Neural progenitor cell (in vitro differentiated cells): ENCODE data around the gene SAMD10. TPM values are rescaled to one million over a fixed set of nuclear protein-coding genes. Genes with fewer than 3 reads are reported as not detected.

Experiments used
- DNase-seq: peaks from one replicate; pipeline ENCODE4 v3.0.0-alpha.2; 2016; ENCODE audit warnings: low spot score
- H2AFZ ChIP-seq: fragments of 200-600 bp; sonication (generic); replicated peaks from 2 replicates; pipeline ENCODE4 v1.6.1; 2016; ENCODE audit warnings: antibody characterized with exemption
- H3F3A ChIP-seq: fragments of 200-600 bp; sonication (generic); 2 replicates; pipeline ENCODE4 v1.6.1; 2016; ENCODE audit warnings: antibody characterized with exemption, low read depth
- H3K27ac ChIP-seq: fragments of 200-600 bp; sonication (generic); 2 replicates; pipeline ENCODE4 v1.5.1; 2016; ENCODE audit warnings: mild to moderate bottlenecking
- H3K27me3 ChIP-seq: fragments of 200-600 bp; sonication (generic); 2 replicates; pipeline ENCODE4 v1.6.1; 2016; ENCODE audit warnings: mild to moderate bottlenecking, moderate library complexity
- H3K36me3 ChIP-seq: fragments of 200-600 bp; sonication (generic); 2 replicates; pipeline ENCODE4 v1.5.1; 2016
- H3K4me1 ChIP-seq: fragments of 200-600 bp; sonication (generic); 2 replicates; pipeline ENCODE4 v1.6.1; 2016; ENCODE audit warnings: mixed run types
- H3K4me2 ChIP-seq: fragments of 200-600 bp; sonication (generic); 2 replicates; pipeline ENCODE4 v1.6.1; 2016
- H3K4me3 ChIP-seq: fragments of 200-600 bp; sonication (generic); 2 replicates; pipeline ENCODE4 v1.5.1; 2016
- H3K79me2 ChIP-seq: fragments of 200-600 bp; sonication (generic); 2 replicates; pipeline ENCODE4 v1.6.1; 2016; ENCODE audit warnings: low read depth
- H3K9ac ChIP-seq: fragments of 200-600 bp; sonication (generic); 2 replicates; pipeline ENCODE4 v1.6.1; 2016
- H3K9me3 ChIP-seq: fragments of 200-600 bp; sonication (generic); 2 replicates; pipeline ENCODE4 v1.5.1; 2016; ENCODE audit warnings: low read depth
- H4K20me1 ChIP-seq: fragments of 200-600 bp; sonication (generic); 2 replicates; pipeline ENCODE4 v1.6.1; 2016; ENCODE audit warnings: low read depth
- H3K27ac Mint-ChIP-seq: 3 replicates; pipeline ENCODE4 v1.8.0; 2021; ENCODE audit warnings: mixed read lengths
- H3K27me3 Mint-ChIP-seq: 2 replicates; pipeline ENCODE4 v1.8.0; 2022; ENCODE audit warnings: low read depth, mild to moderate bottlenecking, inconsistent platforms, moderate library complexity, mixed read lengths; ENCODE audit not compliant: insufficient read depth
- H3K36me3 Mint-ChIP-seq: 3 replicates; pipeline ENCODE4 v1.8.0; 2021; ENCODE audit warnings: mixed read lengths
- H3K4me1 Mint-ChIP-seq: 3 replicates; pipeline ENCODE4 v1.8.0; 2021; ENCODE audit warnings: mixed read lengths
- H3K4me3 Mint-ChIP-seq: 3 replicates; pipeline ENCODE4 v1.8.0; 2021; ENCODE audit warnings: mild to moderate bottlenecking, moderate library complexity, mixed read lengths
- H3K9me3 Mint-ChIP-seq: 3 replicates; pipeline ENCODE4 v1.8.0; 2020; ENCODE audit warnings: mixed read lengths
- EZH2 ChIP-seq: fragments of 200-600 bp; sonication (generic); IDR thresholded peaks from 2 replicates; pipeline ENCODE4 v1.6.1; 2017; ENCODE audit warnings: antibody characterized with exemption, mild to moderate bottlenecking, moderate library complexity
- EZH2phosphoT487 ChIP-seq: fragments of 200-600 bp; sonication (generic); IDR thresholded peaks from 2 replicates; pipeline ENCODE4 v1.6.1; 2017; ENCODE audit warnings: antibody characterized with exemption
- total RNA-seq: library from RNA; depleted of rRNA; stranded (reverse); fragments of >200 nt; gene quantifications from 2 replicates; pipeline ENCODE4 v1.2.3, GENCODE V29; 2015; ENCODE audit warnings: low replicate concordance
- TF ChIP-seq, protein P1 (sequence below): fragments of 200-600 bp; sonication (generic); IDR thresholded peaks from 2 replicates; pipeline ENCODE4 v1.5.1; 2017; ENCODE audit warnings: antibody characterized with exemption, mild to moderate bottlenecking

The SAMD10 gene
- total RNA-seq, 1 donor from 2014 or later, result 0.19 TPM

DNA sequence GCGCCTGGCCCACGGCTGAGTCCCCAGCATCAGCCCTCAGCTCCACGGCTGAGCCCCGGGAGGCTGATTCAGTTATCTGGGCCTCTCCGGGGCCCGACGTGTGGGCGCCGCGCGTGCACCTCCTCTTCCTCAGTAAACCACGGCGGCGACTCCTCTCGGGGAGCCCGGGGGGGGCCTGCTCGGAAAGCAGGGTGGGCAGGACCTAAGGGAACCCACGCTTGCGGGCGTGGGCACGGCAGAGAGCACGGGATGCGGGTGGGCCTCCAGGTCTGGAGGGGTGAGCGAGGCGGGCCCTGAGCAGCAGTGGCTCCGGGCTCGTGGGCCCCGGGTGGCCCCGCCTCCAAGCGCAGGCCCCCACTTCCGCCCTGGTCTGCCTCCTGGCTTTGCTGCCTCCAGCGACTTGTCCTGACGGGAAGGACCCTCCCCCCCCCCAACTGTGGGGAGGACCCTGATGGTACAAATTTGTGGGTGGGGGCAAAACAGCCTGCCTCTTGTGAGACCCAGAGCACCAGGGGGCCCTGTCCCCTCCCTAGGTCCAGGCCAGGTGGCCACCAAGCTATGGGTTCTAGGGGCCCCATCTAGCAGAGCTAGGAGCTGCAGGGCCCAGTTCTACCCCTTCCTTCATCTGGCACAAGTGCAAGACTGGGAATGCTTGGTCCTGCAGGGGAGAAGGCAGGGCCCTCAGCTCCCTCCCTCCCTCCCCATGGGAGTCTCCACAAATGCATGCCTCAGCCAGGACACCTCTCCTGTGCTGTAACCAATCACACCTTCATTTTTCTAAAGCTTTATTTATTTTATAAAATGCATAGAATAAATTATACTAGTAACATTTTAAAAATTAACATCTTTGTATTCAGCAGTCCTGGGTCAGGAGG lies 40.1 kb downstream of the SAMD10 start:
- Histone ChIP-seq H4K20me1 (peaks cover 55% of the 10 kb centered on the region), H3K9ac (no peak overlapping the region), H2AFZ (no peak overlapping the region), H3K79me2 (no peaks in the 10 kb centered on the region), H3K9me3 (no peaks in the 10 kb centered on the region), H3K4me2 (peak overlapping the region; percentile 37), H3K4me1 (no peaks in the 10 kb centered on the region), H3K27me3 (no peaks in the 10 kb centered on the region), H3F3A (peaks cover 18% of the 10 kb centered on the region), H3K36me3 (no peaks in the 10 kb centered on the region), H3K27ac (no peak overlapping the region), H3K4me3 (peak overlapping the region; percentile 13)
- H3K4me3 Mint-ChIP-seq, result no peak overlapping the region
- H3K36me3 Mint-ChIP-seq, result peaks cover 19% of the 10 kb centered on the region
- no peak overlapping the region for H3K27ac Mint-ChIP-seq
- no peak for TF ChIP-seq EZH2
- H3K4me1 Mint-ChIP-seq, result peaks cover 5% of the 10 kb centered on the region
- DNase-seq, result no peak
- peaks cover 4% of the 10 kb centered on the region for H3K27me3 Mint-ChIP-seq
- no peaks in the 10 kb centered on the region for H3K9me3 Mint-ChIP-seq

DNA sequence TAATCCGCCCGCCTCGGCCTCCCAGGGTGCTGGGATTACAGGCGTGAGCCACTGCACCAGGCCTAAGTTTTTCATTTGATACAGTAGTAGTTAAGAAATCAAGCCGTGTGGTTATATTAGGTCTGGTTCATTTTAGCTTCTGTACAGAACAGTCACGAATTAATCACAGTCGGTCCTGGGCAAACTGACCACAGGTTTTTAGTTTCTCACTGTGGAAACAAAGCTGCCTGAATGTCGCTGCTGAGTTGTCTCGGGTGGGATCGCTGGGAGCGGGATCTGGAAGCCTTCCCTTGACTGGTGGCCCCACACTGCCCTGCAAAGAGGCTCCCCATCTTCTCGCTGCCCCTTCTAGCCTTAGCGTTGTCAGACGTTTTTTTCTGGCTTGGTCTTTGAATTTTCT lies 41.8 kb downstream of the SAMD10 start:
- Histone ChIP-seq H3K79me2 (no peaks in the 10 kb centered on the region), H3K4me3 (no peak overlapping the region), H3K36me3 (no peaks in the 10 kb centered on the region), H3F3A (peaks cover 14% of the 10 kb centered on the region), H3K27ac (no peak overlapping the region), H3K4me1 (no peaks in the 10 kb centered on the region), H3K9me3 (no peaks in the 10 kb centered on the region), H2AFZ (no peak overlapping the region), H3K9ac (no peak overlapping the region), H4K20me1 (peaks cover 46% of the 10 kb centered on the region), H3K27me3 (no peaks in the 10 kb centered on the region), H3K4me2 (no peak overlapping the region)
- no peak overlapping the region for H3K27ac Mint-ChIP-seq
- TF ChIP-seq EZH2phosphoT487, result no peak
- TF ChIP-seq, protein P1, sequence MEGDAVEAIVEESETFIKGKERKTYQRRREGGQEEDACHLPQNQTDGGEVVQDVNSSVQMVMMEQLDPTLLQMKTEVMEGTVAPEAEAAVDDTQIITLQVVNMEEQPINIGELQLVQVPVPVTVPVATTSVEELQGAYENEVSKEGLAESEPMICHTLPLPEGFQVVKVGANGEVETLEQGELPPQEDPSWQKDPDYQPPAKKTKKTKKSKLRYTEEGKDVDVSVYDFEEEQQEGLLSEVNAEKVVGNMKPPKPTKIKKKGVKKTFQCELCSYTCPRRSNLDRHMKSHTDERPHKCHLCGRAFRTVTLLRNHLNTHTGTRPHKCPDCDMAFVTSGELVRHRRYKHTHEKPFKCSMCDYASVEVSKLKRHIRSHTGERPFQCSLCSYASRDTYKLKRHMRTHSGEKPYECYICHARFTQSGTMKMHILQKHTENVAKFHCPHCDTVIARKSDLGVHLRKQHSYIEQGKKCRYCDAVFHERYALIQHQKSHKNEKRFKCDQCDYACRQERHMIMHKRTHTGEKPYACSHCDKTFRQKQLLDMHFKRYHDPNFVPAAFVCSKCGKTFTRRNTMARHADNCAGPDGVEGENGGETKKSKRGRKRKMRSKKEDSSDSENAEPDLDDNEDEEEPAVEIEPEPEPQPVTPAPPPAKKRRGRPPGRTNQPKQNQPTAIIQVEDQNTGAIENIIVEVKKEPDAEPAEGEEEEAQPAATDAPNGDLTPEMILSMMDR, result no peak
- peaks cover 19% of the 10 kb centered on the region for H3K36me3 Mint-ChIP-seq
- no peak for DNase-seq
- no peak overlapping the region for H3K4me3 Mint-ChIP-seq
- no peaks in the 10 kb centered on the region for H3K9me3 Mint-ChIP-seq
- peaks cover 5% of the 10 kb centered on the region for H3K4me1 Mint-ChIP-seq
- peaks cover 4% of the 10 kb centered on the region for H3K27me3 Mint-ChIP-seq

DNA sequence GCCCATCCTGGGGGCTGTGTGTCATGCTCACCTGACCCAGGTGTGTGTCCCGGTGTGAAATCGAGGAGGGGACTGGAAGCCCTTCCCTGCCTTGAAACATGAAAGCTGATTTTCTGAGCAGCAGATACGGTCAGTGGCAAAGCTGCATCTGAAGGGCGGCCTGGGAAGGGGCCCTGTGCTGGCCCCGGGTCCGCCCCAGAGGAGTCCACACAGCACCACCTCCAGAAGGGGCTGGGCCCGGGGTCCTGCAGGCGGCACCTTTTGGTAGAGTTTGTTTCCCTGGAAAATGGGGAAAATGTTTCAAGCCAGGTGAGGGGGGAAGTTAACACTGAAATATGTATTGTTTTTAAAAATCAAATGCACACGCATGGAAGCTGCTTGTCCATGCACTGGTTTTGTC lies 44.0 kb downstream of the SAMD10 start:
- DNase-seq, result no peak
- H3K27me3 Mint-ChIP-seq, result peaks cover 4% of the 10 kb centered on the region

More for the DNA sequence above, 44.0 kb downstream of the SAMD10 start:
- Histone ChIP-seq H3K4me2 (no peak overlapping the region), H3K36me3 (no peaks in the 10 kb centered on the region), H4K20me1 (peaks cover 29% of the 10 kb centered on the region), H3K79me2 (no peaks in the 10 kb centered on the region), H2AFZ (no peak overlapping the region), H3K4me1 (no peaks in the 10 kb centered on the region), H3K27ac (no peak overlapping the region), H3K4me3 (no peak overlapping the region), H3K9ac (no peak overlapping the region), H3K9me3 (no peaks in the 10 kb centered on the region), H3F3A (peaks cover 3% of the 10 kb centered on the region), H3K27me3 (no peaks in the 10 kb centered on the region)
- Mint-ChIP-seq H3K9me3 (no peaks in the 10 kb centered on the region), H3K27ac (no peak overlapping the region), H3K4me1 (peaks cover 2% of the 10 kb centered on the region), H3K36me3 (peaks cover 32% of the 10 kb centered on the region), H3K4me3 (no peak overlapping the region)
- TF ChIP-seq, protein P1, result no peak
- no peak for TF ChIP-seq EZH2phosphoT487
- no peak for TF ChIP-seq EZH2
